Transverse colon (tissue), 4 donors: Measurements from ENCODE around the gene IPO7. TPM values are rescaled to one million over a fixed set of nuclear protein-coding genes. Genes with fewer than 3 reads are reported as not detected.

Source experiments
- DNase-seq: peaks from one replicate; pipeline ENCODE4 v3.0.0-alpha.2; 2019
- H3K27ac ChIP-seq, 4 donors: fragments of 200-600 bp; sonication (generic); 2 replicates each; pipeline ENCODE4 v1.5.1; 2016 to 2018; ENCODE audit warnings: inconsistent platforms in 4 of 4
- H3K27me3 ChIP-seq: fragments of 200-600 bp; sonication (generic); 2 replicates; pipeline ENCODE4 v1.5.1; 2017; ENCODE audit warnings: inconsistent platforms
- H3K36me3 ChIP-seq, 4 donors: fragments of 200-600 bp; sonication (generic); 2 replicates each; pipeline ENCODE4 v1.5.1; 2017 to 2019; ENCODE audit warnings: inconsistent platforms in 4 of 4
- H3K4me1 ChIP-seq, 4 donors: fragments of 200-600 bp; sonication (generic); 2 replicates each; pipeline ENCODE4 v1.5.1; 2017 to 2020; ENCODE audit warnings: inconsistent platforms in 4 of 4
- H3K4me3 ChIP-seq, 4 donors: fragments of 200-600 bp; sonication (generic); 1 replicate in 1 of 4; 2 replicates in 3 of 4; pipeline versions ENCODE4 v1.5.1 to v1.6.1; 2017 to 2019; ENCODE audit warnings: inconsistent platforms in 4 of 4
- H3K9me3 ChIP-seq, 2 donors: fragments of 200-600 bp; sonication (generic); 2 replicates each; pipeline ENCODE4 v1.5.1; 2017 to 2019; ENCODE audit warnings: inconsistent platforms in 2 of 2
- CTCF ChIP-seq, 5 experiments: fragments of 200-600 bp in 3 of 5; fragments of 450-650 bp in 2 of 5; sonication (generic) in 3 of 5; IDR thresholded peaks; 1 replicate in 2 of 5; 2 replicates in 3 of 5; pipeline ENCODE4 v1.5.1; 2016 to 2017; ENCODE audit warnings: antibody characterized with exemption in 5 of 5, inconsistent platforms in 3 of 5, mild to moderate bottlenecking in 2 of 5, moderate library complexity in 1 of 5
- EP300 ChIP-seq: sonication (generic); formaldehyde crosslinking; IDR thresholded peaks from one replicate; pipeline ENCODE4 v1.6.1; 2017; ENCODE audit warnings: antibody characterized with exemption, low read depth
- POLR2A ChIP-seq: fragments of 450-650 bp; IDR thresholded peaks from one replicate; pipeline ENCODE4 v1.6.1; 2016; ENCODE audit warnings: antibody characterized with exemption, mild to moderate bottlenecking, moderate library complexity
- POLR2AphosphoS5 ChIP-seq, 3 donors: sonication (generic); formaldehyde crosslinking; IDR thresholded peaks; one replicate each; pipeline ENCODE4 v1.6.1; 2016; ENCODE audit warnings: antibody characterized with exemption in 3 of 3
- WGBS, 2 donors: methylation state at CpG; one replicate each; pipeline ENCODE4 v1.1.5; 2018; ENCODE audit warnings: low coverage in 1 of 2; 5-methylcytosine and 5-hydroxymethylcytosine counted together
- in situ Hi-C, 4 donors: fragments of 200-750 bp; cut with MboI; loops; one replicate each; pipeline versions ENCODE4 v1.15.0 to v1.15.1; 2017; ENCODE audit warnings: low sequenced_read_pairs in 3 of 4, low pct_ligation_motif_present in 1 of 4, low pct_unique_long_range_greater_than_20kb in 1 of 4
- intact Hi-C: fragments of 100-400 bp; cut with DNase I; formaldehyde crosslinking; loops from one replicate; pipeline ENCODE4 v1.15.1; 2023; ENCODE audit warnings: low total_unique reads
- total RNA-seq, 4 donors: library from RNA; depleted of rRNA; stranded (reverse); fragments of >200 nt; gene quantifications; one replicate each; pipeline ENCODE4 v1.1.0, GENCODE V29; 2016

IPO7 gene
- total RNA-seq, 4 donors from 2014 or later = 20.9 to 64.5 (median 44.6) TPM

GRCh38 chr11:9473408-9473807 lies 89.0 kb downstream of the IPO7 start:
- Histone ChIP-seq H3K4me1 (no peaks in the 10 kb centered on the region), H3K4me3 (no peak overlapping the region), H3K27ac (no peak overlapping the region), H3K27me3 (no peaks in the 10 kb centered on the region), H3K9me3 (no peaks in the 10 kb centered on the region), H3K36me3 (peaks cover 0 to 38% (median 17%) of the 10 kb centered on the region in 4 donors)
- DNase-seq = no peak
- in situ Hi-C loops (no loop called here), intact Hi-C loops (no loop called here)
- no peak for TF ChIP-seq CTCF (IDR thresholded peaks at IDR 0.05)
- TF ChIP-seq POLR2A = no peak
- TF ChIP-seq POLR2AphosphoS5 (IDR thresholded peaks at IDR 0.05) = no peak
- no peak for TF ChIP-seq EP300

- TF ChIP-seq POLR2A = no peak
- TF ChIP-seq EP300 = no peak
- no peak for DNase-seq
- intact Hi-C loops = no loop called here
- Histone ChIP-seq H3K27ac (no peak overlapping the region), H3K4me3 (no peak overlapping the region), H3K27me3 (no peaks in the 10 kb centered on the region), H3K9me3 (no peaks in the 10 kb centered on the region), H3K4me1 (no peaks in the 10 kb centered on the region), H3K36me3 (peaks cover 0 to 27% (median 13%) of the 10 kb centered on the region in 4 donors)
- in situ Hi-C loops = no loop called here
- WGBS, 2 donors = 40 to 70% methylated on average over 2 of the region's 2 CpGs
Measured at GRCh38 chr11:9479899-9480298, 95.4 kb downstream of the IPO7 start.

DNA sequence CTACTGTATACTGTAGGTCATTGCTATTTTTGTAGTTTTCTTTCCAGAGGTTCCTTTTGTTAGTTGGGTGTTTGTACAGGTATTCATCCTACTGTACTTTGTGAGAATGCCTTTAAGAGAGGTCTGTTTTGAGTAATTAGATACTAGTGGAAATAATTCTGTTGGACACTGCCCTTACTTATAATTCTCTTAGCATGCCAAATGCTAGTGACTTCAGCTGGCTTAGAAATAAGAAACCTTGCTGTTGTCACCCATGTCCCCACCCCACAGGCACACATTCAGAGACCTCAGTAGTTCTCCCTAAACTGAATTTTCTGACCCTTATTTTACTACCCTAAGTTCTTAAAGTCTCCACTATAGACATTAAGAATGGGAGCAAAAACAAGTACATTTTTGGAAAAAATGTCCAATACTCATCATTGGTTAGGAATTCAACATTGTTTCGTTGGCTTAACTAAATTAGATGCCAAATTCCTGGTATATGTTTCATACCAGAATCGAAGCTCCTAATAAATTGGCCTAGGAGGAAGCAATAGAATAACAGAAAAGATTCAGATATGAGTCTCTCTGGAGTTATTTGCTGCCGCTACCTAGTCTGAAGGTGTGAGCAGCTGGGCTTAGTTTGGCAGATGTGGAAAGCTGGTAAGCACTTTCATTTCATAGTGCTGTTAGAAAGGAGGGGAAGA lies 104.8 kb downstream of the IPO7 start:
- DNase-seq = no peak
- peaks cover 0 to 32% (median 5%) of the 10 kb centered on the region in 4 donors for H3K36me3 ChIP-seq
- TF ChIP-seq CTCF (IDR thresholded peaks at IDR 0.05) = no peak
- TF ChIP-seq EP300 = no peak
- TF ChIP-seq POLR2A = no peak
- TF ChIP-seq POLR2AphosphoS5 (IDR thresholded peaks at IDR 0.05) = no peak
- in situ Hi-C loops (no loop called here), intact Hi-C loops (no loop called here)
- 81 to 88% methylated on average over 3 of the region's 3 CpGs for WGBS, 2 donors
- no peaks in the 10 kb centered on the region for H3K9me3 ChIP-seq
- no peak overlapping the region for H3K27ac ChIP-seq
- no peaks in the 10 kb centered on the region for H3K27me3 ChIP-seq
- no peaks in the 10 kb centered on the region for H3K4me1 ChIP-seq
- no peak overlapping the region for H3K4me3 ChIP-seq

DNA sequence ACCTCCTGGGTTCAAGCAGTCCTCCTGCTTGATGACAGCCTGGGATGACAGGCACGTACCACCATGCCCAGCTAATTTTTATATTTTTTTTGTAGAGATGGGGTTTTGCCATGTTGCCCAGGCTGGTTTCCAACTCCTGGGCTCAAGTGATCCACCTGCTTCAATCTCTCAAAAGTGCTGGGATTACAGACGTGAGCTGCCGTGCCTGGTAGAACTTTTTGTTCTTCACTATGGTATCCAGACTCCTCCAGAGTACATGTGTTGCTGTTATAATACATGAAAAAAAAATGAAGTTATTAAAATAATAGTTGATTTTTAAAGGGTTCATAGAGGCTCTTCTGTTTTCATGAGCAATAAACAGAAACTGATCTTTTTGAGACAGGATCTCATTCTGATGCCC lies 105.9 kb downstream of the IPO7 start:
- no peaks in the 10 kb centered on the region for H3K9me3 ChIP-seq
- DNase-seq = no peak
- no peaks in the 10 kb centered on the region for H3K4me1 ChIP-seq
- H3K4me3 ChIP-seq = no peak overlapping the region
- H3K36me3 ChIP-seq = peaks cover 0 to 31% (median 8%) of the 10 kb centered on the region in 4 donors
- in situ Hi-C loops = no loop called here
- no peak overlapping the region for H3K27ac ChIP-seq
- H3K27me3 ChIP-seq = no peaks in the 10 kb centered on the region
- WGBS, 2 donors = 98 to 100% methylated on average over 3 of the region's 3 CpGs
- intact Hi-C loops = no loop called here
- TF ChIP-seq POLR2AphosphoS5 (IDR thresholded peaks at IDR 0.05) (no peak), EP300 (no peak), POLR2A (no peak), CTCF (IDR thresholded peaks at IDR 0.05) (no peak)

- peaks cover 0 to 42% (median 13%) of the 10 kb centered on the region in 4 donors for H3K36me3 ChIP-seq
- 50 to 57% methylated on average over 1 of the region's 1 CpG for WGBS, 2 donors
Measured at GRCh38 chr11:9493492-9493891, 109.0 kb downstream of the IPO7 start.

More at GRCh38 chr11:9493492-9493891, 109.0 kb downstream of the IPO7 start:
- no peaks in the 10 kb centered on the region for H3K4me1 ChIP-seq
- TF ChIP-seq POLR2A = no peak
- TF ChIP-seq POLR2AphosphoS5 (IDR thresholded peaks at IDR 0.05) = no peak
- no peak for TF ChIP-seq EP300
- TF ChIP-seq CTCF (IDR thresholded peaks at IDR 0.05) = no peak
- H3K4me3 ChIP-seq = no peak overlapping the region
- intact Hi-C loops (no loop called here), in situ Hi-C loops (no loop called here)
- DNase-seq = no peak
- no peaks in the 10 kb centered on the region for H3K9me3 ChIP-seq
- no peaks in the 10 kb centered on the region for H3K27me3 ChIP-seq
- no peak overlapping the region for H3K27ac ChIP-seq
